HuH-7 (cell line): Measurements from ENCODE around the gene SORBS1.

Experiments used
- DNase-seq: peaks from one replicate; pipeline ENCODE4 v3.0.0; 2011; ENCODE audit warnings: low spot score

Gene SORBS1

GRCh38 chr10:95513941-95514392, 47.2 kb downstream of the SORBS1 start:
- DNase-seq, result no peak

DNA sequence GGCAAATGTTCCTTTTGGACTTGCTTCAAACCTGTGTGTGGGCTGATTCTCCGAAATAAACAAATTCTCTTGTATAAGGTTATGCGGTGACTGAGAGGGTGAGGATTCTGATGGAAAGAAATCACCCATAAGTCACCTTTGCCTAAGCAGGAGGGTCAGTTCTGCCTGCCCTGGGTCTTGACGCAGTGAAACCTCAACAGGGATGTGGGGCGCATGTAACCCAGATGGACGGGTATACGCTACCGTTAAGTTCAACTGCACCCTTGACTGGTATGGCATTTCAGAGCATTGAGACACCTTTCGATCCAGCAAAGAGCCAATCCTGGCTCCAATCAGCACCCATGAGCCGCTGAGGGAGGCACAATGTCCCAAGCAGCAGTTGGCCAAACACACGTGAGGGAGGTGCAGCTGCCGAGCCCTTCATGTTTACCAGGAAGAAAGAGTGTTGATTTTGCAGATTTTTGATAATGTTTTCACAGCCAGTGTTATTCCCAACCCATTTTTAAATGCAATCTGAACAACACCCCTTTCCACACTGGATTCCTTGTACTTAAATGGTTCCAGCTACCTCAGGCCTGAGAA, 48.1 kb downstream of the SORBS1 start:
- no peak for DNase-seq

- no peak for DNase-seq
Observed at GRCh38 chr10:95511314-95511713, 49.9 kb downstream of the SORBS1 start.

GRCh38 chr10:95509251-95509650, 51.9 kb downstream of the SORBS1 start:
- no peak for DNase-seq

GRCh38 chr10:95508730-95509129, 52.4 kb downstream of the SORBS1 start:
- no peak for DNase-seq

GRCh38 chr10:95506056-95506737, 55.0 kb downstream of the SORBS1 start:
- no peak for DNase-seq

GRCh38 chr10:95505641-95506040, 55.5 kb downstream of the SORBS1 start:
- no peak for DNase-seq

GRCh38 chr10:95505084-95505610, 56.0 kb downstream of the SORBS1 start:
- DNase-seq, result no peak

- DNase-seq, result no peak
Observed at GRCh38 chr10:95504246-95504691, 56.9 kb downstream of the SORBS1 start.

GRCh38 chr10:95503526-95503925, 57.6 kb downstream of the SORBS1 start:
- DNase-seq, result no peak

- peak; percentile 15 for DNase-seq
Observed at GRCh38 chr10:95503001-95503400, 58.2 kb downstream of the SORBS1 start.

GRCh38 chr10:95502377-95502776, 58.8 kb downstream of the SORBS1 start:
- no peak for DNase-seq

- DNase-seq, result peak; percentile 10
Observed at GRCh38 chr10:95501203-95502094, 59.7 kb downstream of the SORBS1 start.

DNA sequence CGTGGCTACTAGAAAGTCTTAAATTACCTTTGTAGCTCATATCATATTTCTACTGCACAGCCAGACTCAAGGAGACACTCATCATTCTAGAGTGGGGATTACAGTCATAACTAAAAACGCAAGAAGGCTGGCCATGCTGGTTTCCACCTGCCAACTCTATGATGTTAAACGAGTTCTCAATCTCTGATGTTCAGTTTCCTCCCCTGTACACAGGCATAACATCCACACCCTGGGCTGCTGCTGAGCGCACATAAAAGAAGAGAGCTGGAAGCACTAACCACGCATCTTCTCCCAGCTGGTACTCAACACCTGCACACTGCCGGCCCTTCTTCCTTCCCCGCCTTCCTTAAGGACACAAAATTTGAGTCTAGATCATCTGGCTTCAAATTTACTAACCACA, 60.5 kb downstream of the SORBS1 start:
- no peak for DNase-seq

- no peak for DNase-seq
Observed at GRCh38 chr10:95500097-95500496, 61.1 kb downstream of the SORBS1 start.

GRCh38 chr10:95499482-95499989, 61.6 kb downstream of the SORBS1 start:
- DNase-seq, result no peak

DNA sequence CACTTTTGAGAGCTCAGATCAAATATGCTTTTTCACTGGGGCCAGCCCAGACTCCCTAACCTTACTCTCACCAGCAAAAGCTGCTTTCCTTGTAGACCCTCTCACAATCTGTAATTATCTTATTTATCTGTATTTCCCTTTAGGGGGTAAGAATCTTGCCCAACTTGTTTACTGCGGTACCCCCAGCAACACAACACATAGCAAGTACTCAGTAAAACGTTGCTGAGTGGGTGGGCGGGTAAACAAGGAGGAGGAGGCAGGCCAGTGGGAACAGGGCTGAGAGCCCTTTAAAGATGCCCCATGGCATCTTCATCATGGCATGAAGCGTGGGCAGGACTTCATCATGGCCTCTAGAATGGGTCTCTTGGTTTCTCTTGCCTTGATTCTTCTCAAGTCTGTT, 64.2 kb downstream of the SORBS1 start:
- no peak for DNase-seq

DNA sequence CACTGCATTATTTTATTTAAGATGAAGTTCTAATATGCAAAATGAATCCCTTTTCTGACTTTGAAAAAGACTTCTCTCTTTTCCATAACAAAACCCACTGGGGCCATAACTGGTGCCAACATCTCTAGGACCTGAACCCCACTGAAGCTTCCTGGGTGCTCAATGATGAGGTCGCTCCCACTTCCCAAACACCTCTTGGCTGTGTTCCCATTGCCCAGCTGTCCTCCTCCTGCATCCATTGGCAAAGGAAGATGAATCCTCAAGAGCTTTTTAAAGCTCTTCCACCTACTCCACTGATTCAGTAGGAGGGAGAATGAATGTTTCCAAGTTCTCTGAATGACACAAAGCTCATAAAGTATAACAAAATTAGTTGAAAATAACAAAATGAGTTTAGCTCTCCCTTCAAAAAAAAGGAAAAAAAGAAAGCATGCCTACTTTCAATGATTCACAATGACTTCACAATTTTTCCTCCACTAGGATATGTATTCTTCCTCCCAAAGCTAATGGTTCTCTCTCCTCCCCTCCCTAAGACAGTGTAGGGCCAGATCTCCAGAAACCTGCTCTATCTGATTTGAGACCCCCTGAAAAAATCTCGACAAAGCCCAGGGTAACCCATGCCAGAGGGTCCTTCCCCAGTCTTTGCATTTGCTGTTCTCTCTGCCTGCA, 64.8 kb downstream of the SORBS1 start:
- DNase-seq, result no peak

DNA sequence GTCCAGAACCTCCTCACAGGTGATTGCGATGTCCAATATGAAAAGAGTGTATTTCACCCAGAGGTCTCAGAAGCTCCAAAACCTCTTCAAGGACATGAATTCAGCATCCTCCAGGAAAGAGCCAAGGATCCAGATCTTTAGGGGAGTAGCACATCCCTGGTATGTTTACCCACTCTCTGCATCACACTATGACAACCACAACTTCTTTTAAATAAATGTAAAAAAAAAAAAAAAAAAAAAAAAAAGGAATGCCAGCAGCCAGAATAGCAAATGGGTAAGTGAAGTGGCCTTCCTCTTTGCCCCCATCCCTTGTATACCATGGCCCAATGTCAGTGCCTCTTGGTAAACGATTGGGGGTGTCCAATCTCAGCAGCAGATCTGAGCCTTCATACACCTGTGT, 67.3 kb downstream of the SORBS1 start:
- DNase-seq, result no peak

GRCh38 chr10:95487994-95488393, 73.2 kb downstream of the SORBS1 start:
- no peak for DNase-seq

DNA sequence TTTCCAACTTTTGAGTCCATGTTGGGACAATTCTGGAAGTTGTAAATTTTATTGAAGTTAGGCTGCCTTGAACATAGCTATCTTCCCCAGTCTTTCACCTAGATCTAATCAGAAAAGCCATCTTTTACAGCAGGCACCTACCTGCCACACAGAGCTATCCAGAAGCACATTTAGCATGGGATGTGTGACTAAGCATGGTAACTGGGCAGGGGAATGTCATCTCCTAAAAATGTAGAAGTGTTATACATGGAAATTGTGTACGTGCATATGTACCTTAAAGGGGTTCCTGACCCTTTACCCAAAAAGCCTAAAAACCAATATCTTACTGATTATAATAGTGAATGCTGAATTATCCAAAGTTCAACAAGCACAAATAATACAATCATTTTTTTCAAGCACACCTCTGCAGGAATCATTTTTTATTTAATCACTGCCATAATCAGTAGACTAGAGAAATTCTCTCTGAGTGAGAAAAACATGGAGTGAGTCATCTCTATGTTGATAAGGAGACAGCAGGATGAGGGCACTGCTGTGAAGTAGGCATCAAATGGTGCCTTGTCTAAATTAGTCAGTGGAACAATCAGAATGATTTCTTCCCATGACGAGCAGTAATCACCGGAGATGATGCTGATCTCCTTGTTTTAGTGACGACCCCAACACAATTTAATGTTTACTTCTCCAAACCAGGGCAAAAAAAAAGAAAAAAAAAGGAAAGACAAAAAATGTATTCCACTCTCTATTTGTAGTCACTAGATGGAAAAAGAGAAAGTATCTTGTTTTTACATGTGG, 75.9 kb downstream of the SORBS1 start:
- no peak for DNase-seq
